ENCODE data around the gene MAP3K1.
"Not testable (repeated sequence)": the region's sequence is repeated elsewhere in the genome, so short reads cannot be mapped to it uniquely, and the experiment has no call there.

Gene MAP3K1

DNA sequence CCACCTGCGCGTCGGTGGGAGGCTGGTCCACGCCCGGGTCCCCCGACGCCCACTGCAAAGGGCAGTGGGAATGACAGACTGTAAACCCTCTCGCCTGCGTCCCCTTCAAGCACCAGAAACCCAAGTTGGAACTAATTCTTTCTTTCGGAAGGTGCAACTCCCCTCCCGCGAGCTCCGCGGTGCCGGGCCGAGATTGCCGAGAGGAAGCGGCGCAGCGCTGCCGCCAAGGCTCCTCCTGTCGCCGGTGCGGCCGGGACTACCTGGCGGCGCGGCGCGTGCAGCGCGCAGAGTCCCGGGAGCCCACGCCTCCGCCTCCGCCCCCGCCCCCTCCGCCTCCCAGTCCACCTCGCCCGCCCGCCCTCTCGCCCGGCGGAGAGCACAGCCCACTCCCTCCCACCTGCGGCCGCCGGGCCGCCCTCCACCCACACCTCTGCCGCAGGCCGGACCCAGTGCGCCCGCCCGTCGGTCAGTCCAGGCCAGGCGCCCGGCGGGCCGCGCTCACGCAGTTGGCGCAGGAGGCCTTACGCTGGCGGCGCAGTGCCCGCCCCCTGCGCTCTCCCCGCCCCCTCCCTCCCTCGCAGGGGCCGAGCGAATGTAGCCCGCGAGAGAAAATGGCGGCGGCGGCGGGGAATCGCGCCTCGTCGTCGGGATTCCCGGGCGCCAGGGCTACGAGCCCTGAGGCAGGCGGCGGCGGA, at the start of gene MAP3K1:
Gene MAP3K1 (plus strand): TSS at position 587 of the 695 bp plus-strand sequence. CDS start 25 bp downstream, at position 612.
- H3K36me3 ChIP-seq (ENCODE audit: insufficient read depth, low read length), result no peaks in the 10 kb centered on the region
- no peak for DNase-seq (ENCODE audit: low read depth, low spot score)
- peak within 1 kb of the TSS; percentile 83 for H3K4me3 ChIP-seq
- no peak within 1 kb of the TSS for H3K27ac ChIP-seq
- TF ChIP-seq FOXP2 (optimal IDR thresholded peaks at IDR 0.05; ENCODE audit: control extremely low read depth, extremely low read length, insufficient read depth), result peak; percentile 5
- no peak for TF ChIP-seq POLR2AphosphoS5 (IDR thresholded peaks at IDR 0.05; ENCODE audit: borderline replicate concordance, low read depth, low read length)
- no peak for TF ChIP-seq EZH2 (IDR thresholded peaks at IDR 0.05)
- no peaks in the 10 kb centered on the region for H3K9me3 ChIP-seq (ENCODE audit: low read depth, low read length)
- peak within 1 kb of the TSS; percentile 72 for H3K9ac ChIP-seq (ENCODE audit: insufficient read length)

DNA sequence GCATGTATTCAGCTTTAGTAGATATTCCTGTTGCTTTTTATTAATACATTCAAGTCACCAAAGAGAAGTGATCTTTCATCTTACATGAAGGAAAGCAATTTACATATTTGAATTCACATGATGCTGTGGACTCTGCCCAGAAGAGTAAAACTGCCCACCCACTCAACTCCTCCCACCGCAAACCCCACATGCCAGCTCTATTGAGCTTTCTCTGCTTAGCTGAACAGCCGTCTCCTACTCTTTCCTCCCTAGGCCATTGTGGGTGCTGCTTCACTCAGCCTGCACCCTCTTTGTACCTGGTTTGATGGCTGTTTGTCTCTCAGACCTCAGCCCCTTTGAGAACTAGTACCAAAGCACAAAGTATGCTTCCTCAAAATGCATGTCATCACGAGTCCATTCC, 48.4 kb upstream of the MAP3K1 start:
- Histone ChIP-seq H3K9ac (ENCODE audit: insufficient read length) (no peak overlapping the region), H3K36me3 (ENCODE audit: insufficient read depth, low read length) (no peaks in the 10 kb centered on the region), H3K9me3 (ENCODE audit: low read depth, low read length) (no peaks in the 10 kb centered on the region), H3K27ac (no peak overlapping the region), H3K4me3 (no peak overlapping the region)
- TF ChIP-seq FOXP2 (optimal IDR thresholded peaks at IDR 0.05; ENCODE audit: control extremely low read depth, extremely low read length, insufficient read depth) (no peak), EZH2 (IDR thresholded peaks at IDR 0.05) (no peak), POLR2AphosphoS5 (IDR thresholded peaks at IDR 0.05; ENCODE audit: borderline replicate concordance, low read depth, low read length) (no peak)
- DNase-seq (ENCODE audit: low read depth, low spot score), result no peak

DNA sequence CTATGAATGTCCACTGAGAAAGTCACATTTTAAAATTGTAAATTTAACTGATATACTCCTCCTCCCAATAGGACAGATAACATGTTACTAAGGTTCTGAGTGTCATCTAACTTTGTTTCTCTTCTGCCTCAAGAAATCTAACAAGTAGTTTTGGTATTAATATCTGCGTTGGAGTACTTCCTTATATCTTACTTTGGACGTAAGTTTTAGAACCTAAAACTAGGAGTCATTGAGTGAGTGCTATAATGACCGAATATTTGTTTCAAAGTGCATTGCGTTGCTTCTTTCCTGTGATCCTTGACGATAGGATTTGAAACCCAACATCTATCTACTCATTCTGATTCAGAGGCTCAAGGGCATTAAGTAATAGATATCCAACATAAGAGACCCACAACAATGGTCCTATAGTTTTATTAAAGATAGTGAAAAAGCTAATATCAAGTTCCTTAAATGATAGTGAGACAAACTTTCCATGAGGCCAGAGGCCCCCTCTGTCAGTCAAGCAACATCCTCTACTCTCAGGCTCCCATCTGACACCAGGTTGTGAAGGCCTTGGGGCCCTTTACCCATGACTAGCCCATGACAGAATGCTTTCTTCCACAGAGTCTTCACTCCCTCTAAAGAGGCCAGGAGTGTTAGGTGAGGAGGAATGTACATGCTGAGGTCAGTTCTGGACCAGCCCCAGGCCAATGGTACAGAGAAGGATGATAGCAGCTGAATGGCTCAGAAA, 45.3 kb upstream of the MAP3K1 start:
- TF ChIP-seq FOXP2 (optimal IDR thresholded peaks at IDR 0.05; ENCODE audit: control extremely low read depth, extremely low read length, insufficient read depth), result no peak
- no peak for TF ChIP-seq EZH2 (IDR thresholded peaks at IDR 0.05)
- no peak for TF ChIP-seq POLR2AphosphoS5 (IDR thresholded peaks at IDR 0.05; ENCODE audit: borderline replicate concordance, low read depth, low read length)
- H3K4me3 ChIP-seq, result no peak overlapping the region
- no peak overlapping the region for H3K27ac ChIP-seq
- H3K9me3 ChIP-seq (ENCODE audit: low read depth, low read length), result no peaks in the 10 kb centered on the region
- H3K36me3 ChIP-seq (ENCODE audit: insufficient read depth, low read length), result no peaks in the 10 kb centered on the region
- DNase-seq (ENCODE audit: low read depth, low spot score), result no peak
- no peak overlapping the region for H3K9ac ChIP-seq (ENCODE audit: insufficient read length)

DNA sequence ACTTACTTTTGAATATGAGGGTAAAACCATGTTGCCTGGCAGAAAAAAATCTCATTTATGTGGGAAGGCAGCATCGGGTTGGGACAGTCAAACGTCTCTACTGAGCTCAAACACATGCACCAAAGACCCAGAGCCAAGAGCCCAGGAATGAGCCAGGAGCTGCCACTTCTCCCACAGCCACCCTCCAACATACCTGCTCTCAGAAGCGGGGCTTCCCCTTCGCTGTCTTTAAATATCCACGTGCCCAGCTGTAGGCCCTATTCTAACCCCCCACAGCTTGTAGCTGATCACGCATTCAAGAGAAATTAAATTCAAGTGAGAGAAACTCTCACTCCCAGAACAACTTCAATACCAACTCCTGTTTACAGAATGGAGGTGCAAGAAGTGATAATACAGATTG, 42.6 kb upstream of the MAP3K1 start:
- Histone ChIP-seq H3K9ac (ENCODE audit: insufficient read length) (no peak overlapping the region), H3K36me3 (ENCODE audit: insufficient read depth, low read length) (no peaks in the 10 kb centered on the region), H3K9me3 (ENCODE audit: low read depth, low read length) (no peaks in the 10 kb centered on the region), H3K27ac (no peak overlapping the region), H3K4me3 (no peak overlapping the region)
- no peak for DNase-seq (ENCODE audit: low read depth, low spot score)
- no peak for TF ChIP-seq POLR2AphosphoS5 (IDR thresholded peaks at IDR 0.05; ENCODE audit: borderline replicate concordance, low read depth, low read length)
- TF ChIP-seq EZH2 (IDR thresholded peaks at IDR 0.05), result no peak
- TF ChIP-seq FOXP2 (optimal IDR thresholded peaks at IDR 0.05; ENCODE audit: control extremely low read depth, extremely low read length, insufficient read depth), result no peak

DNA sequence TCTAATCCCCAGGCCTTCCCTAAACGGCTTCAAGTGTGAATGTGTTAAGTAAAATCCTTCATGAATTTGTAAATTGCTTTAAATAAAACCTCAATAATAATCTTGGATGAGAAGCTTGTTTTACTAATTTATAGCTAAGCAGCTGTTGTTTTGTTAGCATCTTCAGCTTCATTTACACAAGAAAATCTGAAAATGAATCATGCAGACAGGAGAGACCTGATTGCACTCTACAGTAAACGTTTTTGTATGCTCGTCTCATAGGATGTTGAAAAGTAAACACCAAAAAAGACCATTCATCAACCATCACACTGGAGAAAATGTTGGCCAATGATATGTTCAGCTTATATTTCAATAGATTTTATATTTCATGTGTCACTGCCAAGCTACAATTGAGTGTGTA, 40.4 kb upstream of the MAP3K1 start:
- Histone ChIP-seq H3K36me3 (ENCODE audit: insufficient read depth, low read length) (no peaks in the 10 kb centered on the region), H3K9me3 (ENCODE audit: low read depth, low read length) (no peaks in the 10 kb centered on the region), H3K4me3 (no peak overlapping the region), H3K9ac (ENCODE audit: insufficient read length) (no peak overlapping the region), H3K27ac (no peak overlapping the region)
- TF ChIP-seq FOXP2 (optimal IDR thresholded peaks at IDR 0.05; ENCODE audit: control extremely low read depth, extremely low read length, insufficient read depth), result no peak
- TF ChIP-seq POLR2AphosphoS5 (IDR thresholded peaks at IDR 0.05; ENCODE audit: borderline replicate concordance, low read depth, low read length), result no peak
- no peak for TF ChIP-seq EZH2 (IDR thresholded peaks at IDR 0.05)
- no peak for DNase-seq (ENCODE audit: low read depth, low spot score)

DNA sequence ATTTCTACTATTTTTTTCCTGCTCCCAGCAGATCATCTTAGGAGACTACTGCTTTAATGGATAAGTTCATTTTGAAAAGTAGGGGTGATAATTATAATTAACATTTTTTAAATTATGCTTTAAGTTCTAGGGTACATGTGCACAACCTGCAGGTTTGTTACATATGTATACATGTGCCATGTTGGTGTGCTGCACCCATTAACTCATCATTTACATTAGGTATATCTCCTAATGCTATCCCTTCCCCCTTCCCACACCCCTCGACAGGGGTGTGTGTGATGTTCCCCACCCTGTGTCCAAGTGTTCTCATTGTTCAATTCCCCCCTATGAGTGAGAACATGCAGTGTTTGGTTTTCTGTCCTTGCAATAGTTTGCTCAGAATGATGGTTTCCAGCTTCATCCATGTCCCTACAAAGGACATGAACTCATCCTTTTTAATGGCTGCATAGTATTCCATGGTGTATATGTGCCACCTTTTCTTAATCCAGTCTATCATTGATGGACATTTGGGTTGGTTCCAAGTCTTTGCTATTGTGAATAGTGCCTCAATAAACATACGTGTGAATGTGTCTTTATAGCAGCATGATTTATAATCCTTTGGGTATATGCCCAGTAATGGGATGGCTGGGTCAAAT, 39.0 kb upstream of the MAP3K1 start:
- not testable (repeated sequence) for H3K9me3 ChIP-seq (ENCODE audit: low read depth, low read length); H3K27ac ChIP-seq; H3K4me3 ChIP-seq; DNase-seq (ENCODE audit: low read depth, low spot score); H3K36me3 ChIP-seq (ENCODE audit: insufficient read depth, low read length); H3K9ac ChIP-seq (ENCODE audit: insufficient read length)

DNA sequence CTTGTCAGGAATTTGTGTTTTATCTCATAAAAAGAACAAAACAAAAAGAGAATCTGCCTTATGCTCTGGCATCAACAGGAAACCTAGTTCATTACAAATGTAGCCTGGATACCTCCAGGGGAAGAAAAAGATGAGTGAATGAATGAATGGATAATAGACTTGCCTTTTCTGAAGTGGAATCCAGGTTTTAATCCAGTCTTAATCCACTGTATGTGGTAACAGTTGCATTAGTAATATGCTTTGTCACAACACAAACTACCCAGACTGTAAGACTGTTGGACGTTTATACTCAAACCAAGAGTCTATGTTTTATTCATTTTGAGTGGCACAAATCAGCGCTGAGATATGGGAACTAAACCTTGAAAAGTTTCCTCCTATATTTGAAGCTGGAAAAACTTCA, 32.1 kb upstream of the MAP3K1 start:
- Histone ChIP-seq H3K4me3 (no peak overlapping the region), H3K36me3 (ENCODE audit: insufficient read depth, low read length) (no peaks in the 10 kb centered on the region), H3K27ac (no peak overlapping the region), H3K9me3 (ENCODE audit: low read depth, low read length) (no peaks in the 10 kb centered on the region), H3K9ac (ENCODE audit: insufficient read length) (no peak overlapping the region)
- TF ChIP-seq FOXP2 (optimal IDR thresholded peaks at IDR 0.05; ENCODE audit: control extremely low read depth, extremely low read length, insufficient read depth) (no peak), EZH2 (IDR thresholded peaks at IDR 0.05) (no peak), POLR2AphosphoS5 (IDR thresholded peaks at IDR 0.05; ENCODE audit: borderline replicate concordance, low read depth, low read length) (no peak)
- DNase-seq (ENCODE audit: low read depth, low spot score), result no peak

DNA sequence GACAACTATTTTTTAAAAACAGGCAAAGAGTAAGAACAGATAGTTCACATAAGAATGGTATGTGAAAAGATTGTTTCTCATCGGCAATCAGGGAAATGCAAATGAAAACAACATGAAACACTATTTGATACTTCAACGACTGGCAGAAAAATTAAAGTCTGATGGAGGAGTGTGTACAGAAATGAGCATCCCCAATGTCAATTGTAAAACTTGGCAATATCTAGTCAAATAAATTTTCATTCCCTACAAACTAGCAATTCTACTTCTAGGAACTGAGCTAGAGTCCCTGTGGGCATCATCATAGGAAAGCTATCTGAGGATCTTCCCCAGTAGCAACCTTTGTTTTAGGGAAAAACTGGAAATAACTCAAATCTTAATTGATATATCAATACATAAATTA, 29.0 kb upstream of the MAP3K1 start:
- no peaks in the 10 kb centered on the region for H3K36me3 ChIP-seq (ENCODE audit: insufficient read depth, low read length)
- TF ChIP-seq FOXP2 (optimal IDR thresholded peaks at IDR 0.05; ENCODE audit: control extremely low read depth, extremely low read length, insufficient read depth) (no peak), POLR2AphosphoS5 (IDR thresholded peaks at IDR 0.05; ENCODE audit: borderline replicate concordance, low read depth, low read length) (no peak), EZH2 (IDR thresholded peaks at IDR 0.05) (no peak)
- no peak for DNase-seq (ENCODE audit: low read depth, low spot score)

More for the DNA sequence above, 29.0 kb upstream of the MAP3K1 start:
- Histone ChIP-seq H3K4me3 (no peak overlapping the region), H3K9me3 (ENCODE audit: low read depth, low read length) (no peaks in the 10 kb centered on the region), H3K27ac (no peak overlapping the region), H3K9ac (ENCODE audit: insufficient read length) (no peak overlapping the region)
